Measurements from ENCODE around the gene CDH5.

CDH5 gene

DNA sequence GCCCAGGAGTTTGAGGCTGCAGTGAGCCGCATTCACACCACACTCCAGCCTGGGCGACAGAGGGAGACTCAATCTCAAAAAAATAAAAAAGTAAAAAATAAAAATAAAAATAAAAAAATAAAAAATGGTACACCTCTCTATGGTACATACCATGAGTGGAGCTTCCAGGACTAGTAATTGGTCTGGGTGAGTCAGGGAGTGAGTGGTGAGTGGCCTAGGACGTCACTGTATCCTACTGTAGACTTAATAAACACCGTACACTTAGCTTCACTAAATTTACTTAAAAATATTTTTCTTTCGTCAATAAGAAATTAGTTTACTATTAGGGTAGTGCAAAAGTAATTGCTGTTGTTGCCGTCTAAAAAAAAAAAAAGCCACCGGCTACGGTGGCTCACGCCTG lies 9.0 kb downstream of the CDH5 start:
- no peak for DNase-seq

DNA sequence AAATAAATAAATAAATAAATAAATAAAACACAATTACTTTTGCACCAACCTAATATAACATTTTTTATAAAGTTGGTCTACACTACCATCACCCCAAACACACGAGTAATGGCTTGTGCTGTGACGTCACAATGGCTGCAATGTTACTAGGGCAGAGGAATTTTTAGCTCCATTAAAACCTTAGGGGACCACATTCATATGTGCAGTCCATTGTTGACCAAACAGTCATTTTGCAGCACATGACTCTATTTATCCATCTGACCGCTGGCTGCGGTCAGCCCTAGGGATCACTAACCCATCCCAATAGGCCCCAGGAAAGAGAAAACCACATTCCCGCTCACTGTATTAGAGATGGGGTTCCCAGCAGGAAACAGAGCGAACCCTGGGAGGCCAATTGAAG lies 9.6 kb downstream of the CDH5 start:
- DNase-seq: no peak

DNA sequence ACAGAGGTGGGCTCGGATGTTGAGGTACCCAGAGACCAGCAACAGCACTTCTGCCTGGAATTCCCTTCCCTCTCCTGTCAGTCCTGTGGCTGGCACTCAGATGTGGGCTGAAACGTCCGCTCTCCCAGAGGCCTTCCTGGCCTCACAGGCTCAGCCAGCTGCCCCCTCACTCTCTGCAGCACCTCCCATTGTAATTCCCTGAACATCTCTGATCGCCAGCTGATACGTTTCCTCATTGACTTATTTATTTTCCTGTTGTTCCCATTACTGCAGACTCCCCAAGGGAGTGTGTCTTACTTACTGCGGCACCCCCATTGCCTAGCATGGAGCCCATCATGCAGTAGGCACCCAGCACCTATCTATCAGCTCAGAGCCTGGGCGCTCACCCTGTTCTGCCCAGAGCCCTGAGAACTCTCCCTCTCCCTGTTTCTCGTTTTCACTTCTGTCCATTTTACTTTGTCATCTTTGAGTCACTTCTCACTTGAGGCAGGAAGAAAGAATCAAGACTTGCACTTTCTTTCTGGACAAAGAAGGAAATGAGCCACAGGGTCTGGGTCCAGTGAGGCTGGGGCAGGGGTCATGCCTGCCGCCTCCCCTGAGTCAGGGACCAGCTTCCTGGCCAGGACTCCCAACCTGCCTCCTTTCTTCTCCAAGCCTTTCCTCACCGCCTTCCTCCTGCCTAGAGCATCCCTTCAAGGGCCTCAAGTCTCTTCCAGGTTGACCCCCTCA lies 10.2 kb downstream of the CDH5 start:
- no peak for DNase-seq

DNA sequence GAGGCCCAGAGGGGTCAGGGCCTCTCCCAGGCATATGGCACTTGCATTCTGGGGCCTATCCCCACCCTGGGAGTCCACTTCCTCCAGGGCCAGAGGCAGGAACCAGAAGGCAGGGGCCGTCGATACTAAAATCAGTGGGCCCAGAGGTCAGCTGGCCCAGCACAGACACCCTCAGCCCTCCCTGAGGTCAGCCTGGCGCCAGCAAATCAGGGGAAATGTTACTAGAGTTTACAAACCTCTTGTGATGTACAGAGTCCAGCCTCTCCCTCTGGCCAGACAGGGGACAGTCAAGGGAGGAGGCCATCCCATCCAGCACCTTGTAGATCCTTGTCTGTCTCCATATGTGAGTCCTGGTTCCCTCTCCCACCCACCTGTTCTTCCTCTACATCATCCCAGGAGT lies 10.8 kb downstream of the CDH5 start:
- no peak for DNase-seq

DNA sequence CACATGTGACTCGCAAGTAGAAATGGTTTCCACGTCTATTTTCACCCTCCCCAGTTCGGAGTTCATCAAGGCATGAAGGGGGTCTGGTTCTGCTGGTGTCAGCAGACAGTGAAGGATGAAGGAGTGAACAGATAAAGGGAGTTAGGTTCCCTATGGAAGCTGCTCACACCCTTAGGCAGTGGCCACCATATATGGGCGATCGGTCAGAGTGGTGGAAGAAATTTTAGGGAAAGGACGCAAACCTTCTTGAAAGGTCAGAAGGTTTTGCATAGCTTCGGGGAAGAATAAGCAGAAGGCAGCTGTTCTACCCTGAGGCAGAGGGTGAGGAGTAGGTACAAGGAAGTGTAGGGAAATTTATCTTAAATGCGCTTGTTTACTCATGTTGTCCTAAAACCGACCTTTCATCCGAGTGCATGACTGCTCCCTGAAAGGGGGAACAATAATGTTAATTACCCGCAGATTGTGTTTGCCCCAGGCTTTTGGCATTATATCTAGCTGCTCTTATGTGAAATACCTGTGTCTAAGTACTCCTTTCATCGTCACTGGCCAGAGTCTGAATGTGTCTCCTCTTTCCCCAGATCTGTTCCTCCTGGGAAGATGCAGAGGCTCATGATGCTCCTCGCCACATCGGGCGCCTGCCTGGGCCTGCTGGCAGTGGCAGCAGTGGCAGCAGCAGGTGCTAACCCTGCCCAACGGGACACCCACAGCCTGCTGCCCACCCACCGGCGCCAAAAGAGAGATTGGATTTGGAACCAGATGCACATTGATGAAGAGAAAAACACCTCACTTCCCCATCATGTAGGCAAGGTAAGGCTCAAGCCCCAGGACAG lies 12.5 kb downstream of the CDH5 start:
- DNase-seq: no peak

DNA sequence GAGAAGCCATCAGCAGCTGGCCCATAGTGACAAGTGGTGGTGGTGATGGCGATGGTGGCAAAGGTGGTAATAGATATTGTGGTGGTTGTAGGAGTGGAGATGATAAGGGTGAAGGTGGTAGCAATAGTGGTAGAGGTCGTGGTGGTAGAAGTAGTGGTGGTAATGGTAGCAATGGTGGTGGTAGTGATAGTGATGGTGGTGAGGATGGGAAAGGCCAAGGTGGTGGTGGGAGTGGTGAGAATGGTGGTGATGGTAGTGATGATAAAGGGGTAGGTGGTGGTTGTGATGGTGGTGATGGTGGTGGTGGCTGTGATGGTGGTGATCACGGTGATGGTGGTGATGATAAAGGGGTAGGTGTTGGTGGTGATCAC lies 13.1 kb downstream of the CDH5 start:
- no peak for DNase-seq

DNA sequence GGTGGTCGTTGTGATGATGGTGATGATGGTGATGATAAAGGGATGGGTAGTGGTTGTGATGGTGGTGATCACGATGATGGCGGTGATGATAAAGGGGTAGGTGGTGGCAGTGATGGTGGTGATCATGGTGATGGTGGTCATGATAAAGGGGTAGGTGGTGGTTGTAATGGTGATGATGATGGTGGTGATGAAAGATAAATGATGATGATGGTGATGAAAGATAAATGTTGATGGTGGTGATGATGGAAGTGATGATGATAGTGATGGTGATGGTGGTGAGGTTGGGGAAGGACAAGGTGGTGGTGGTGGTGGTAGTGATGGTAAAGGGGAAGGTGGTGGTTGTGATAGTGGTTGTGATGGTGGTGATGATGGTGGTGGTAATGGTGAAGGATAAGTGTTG lies 13.9 kb downstream of the CDH5 start:
- no peak for DNase-seq

DNA sequence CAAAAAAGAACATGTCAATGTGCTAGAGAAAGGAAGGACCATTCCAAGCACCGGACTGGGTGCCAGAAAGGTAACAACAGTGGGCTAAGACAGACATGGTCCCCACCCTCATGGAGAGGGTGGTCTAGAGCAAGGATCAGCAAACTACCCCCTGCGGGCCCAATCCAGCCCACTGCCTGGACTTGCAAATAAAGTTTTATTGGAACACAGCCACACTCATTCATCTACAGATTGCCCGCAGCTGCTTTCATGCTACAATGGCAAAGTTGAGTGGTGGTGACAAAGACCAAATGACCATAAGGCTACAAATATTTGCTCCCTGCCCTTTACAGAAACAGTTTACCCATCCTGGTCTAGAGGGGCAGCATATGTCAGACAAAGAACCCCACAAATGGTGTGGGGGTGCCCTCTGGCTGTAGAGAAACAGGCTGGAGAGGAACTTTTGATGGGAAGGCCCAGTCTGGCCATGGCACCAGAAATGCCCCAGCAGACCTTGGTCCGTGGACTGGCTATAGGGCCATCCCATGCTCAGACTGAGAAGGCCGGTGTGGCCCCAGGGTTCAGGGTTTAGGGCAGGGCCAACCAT lies 15.2 kb downstream of the CDH5 start:
- no peak for DNase-seq

DNA sequence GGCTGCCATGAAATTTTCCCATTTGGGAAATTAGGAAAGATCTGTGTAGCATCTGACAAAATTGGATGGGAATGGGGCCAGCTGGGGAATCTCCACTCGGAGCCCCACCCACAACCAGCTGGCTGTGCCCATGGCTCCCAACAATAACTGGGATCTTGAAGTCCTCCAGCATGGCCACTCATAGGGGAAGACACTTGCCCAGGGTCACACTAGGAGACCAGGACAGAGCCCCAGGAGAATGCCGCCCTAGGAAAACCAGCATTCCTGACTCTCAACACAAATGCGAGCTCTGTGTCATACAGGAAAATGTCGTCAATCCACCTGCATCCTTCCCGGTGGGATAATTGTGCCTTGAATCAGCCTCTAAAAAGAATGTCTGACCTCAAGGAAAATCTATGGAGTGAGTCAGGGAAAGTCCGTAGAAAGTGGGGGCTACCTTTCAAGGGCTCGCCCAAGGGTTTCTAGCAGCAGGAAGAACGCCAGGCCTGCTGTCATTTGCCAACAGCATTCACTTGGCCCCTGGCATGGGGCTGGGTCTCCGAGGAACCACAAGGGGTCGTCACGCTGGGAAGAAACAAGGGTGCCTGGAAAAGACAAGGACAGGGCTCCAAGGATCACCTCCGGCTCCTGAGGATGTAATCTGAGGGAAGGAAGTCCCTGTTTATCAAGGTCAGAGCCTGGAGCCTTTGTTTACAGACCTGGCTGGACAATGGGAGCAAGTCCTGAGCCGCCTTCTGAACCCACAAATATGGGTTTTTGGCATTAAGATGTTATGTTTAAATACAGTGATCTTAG lies 15.9 kb downstream of the CDH5 start:
- no peak for DNase-seq

DNA sequence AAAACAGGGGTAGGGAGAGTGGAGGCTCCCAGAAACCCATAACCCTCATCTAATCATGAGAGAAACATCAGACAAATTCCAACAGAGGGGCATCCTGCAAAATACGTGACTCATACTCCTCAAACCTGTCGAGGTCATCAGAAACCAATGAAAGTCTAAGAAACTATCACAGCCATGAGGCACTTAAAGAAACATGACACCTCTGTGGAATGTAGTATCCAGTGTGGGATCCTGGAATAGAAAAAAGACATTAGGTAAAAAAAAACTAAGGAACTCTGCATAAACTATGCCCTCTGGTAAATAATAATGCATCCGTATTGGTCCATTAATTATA lies 16.4 kb downstream of the CDH5 start:
- DNase-seq: no peak

DNA sequence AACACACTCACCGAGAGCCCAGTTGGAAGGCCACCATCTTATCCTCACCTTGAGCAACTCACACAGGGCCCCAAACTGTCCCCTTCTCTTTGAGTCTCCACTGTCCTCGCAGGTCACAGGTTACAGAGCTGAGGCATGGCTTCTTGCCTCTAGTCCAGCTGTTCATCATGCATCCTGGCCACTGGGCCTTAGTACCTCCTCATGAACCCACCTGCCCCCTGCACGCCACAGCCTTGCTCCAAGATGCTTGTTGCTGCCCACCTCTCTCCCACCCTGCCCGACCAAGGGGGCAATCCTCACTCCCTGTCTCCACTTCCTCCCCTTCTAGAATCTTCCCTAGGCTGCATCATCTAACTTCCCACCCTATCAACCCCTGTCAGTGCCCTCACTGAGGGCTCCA lies 17.1 kb downstream of the CDH5 start:
- no peak for DNase-seq

DNA sequence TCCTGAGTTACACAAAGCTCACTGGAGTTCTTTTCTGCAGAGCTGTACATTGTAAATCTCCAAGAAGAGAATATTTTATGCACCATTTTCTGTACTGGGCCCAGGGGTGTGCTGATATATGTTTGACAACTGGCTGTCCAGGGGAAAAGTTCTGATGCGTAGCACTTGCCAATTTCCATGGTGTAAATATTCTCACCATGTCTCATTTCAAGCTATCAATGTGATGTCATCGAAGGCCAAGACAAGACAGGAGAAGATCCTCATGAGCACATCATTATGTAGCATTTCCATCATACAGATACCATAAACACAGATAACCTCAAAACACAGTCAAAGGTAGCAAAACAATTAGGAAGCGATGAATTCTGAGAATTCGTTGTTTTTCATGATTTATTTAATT lies 18.9 kb downstream of the CDH5 start:
- no peak for DNase-seq

DNA sequence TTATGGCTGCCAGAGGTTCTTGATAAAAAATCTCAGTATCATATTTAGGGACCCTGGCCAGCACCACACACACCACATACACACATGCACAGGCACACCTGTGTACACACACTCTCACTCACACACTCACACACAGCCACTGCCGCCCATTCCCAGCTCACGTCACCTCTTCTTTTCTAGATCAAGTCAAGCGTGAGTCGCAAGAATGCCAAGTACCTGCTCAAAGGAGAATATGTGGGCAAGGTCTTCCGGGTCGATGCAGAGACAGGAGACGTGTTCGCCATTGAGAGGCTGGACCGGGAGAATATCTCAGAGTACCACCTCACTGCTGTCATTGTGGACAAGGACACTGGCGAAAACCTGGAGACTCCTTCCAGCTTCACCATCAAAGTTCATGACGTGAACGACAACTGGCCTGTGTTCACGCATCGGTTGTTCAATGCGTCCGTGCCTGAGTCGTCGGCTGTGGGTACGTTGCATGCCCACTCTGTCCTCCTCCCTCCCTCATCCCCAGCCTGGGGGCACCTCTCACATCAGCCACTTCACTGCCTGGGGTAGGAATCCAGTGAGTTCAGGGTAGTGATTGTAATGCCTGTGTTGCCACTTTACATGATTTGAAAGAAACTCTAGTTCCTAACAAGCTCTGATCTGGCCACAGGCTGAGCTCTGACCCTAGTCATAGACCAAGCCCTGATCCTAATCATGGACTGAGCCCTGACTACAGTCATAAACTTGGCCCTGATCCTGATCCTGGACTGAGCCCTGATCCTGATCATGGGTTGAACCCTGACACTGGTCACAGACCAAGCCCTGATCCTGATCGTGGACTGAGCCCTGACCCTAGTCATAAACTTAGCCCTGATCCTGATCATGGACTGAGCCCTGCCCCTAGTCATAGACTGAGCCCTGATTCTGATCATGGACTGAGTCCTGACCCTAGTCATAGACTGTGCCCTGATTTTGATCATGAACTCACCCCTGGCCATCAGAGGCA lies 20.4 kb downstream of the CDH5 start:
- DNase-seq: no peak

DNA sequence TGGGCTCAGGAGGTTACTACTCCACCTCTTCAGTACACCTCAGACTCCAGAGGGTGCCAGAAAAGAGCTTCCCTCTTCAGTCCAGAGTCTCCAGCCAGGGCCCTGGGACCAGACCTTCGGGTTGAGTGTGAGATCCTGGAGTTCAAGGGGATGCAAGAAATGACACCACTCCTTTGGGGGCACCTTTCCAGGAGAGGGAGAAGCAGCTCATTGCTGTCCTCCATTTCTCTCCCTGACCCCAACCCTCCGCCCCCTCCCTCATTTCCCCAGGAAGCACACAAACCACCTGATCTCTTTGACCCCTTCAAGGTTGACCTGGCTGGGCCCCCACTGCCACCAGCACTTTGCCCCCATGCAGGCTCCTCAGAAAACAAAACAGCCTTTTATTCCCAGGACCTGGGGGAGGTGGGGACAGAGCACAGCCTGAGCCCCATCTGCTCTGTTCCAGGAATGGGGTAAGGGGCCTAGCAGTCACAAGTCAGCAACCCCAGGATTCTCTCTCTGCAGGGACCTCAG lies 21.4 kb downstream of the CDH5 start:
- DNase-seq: no peak

DNA sequence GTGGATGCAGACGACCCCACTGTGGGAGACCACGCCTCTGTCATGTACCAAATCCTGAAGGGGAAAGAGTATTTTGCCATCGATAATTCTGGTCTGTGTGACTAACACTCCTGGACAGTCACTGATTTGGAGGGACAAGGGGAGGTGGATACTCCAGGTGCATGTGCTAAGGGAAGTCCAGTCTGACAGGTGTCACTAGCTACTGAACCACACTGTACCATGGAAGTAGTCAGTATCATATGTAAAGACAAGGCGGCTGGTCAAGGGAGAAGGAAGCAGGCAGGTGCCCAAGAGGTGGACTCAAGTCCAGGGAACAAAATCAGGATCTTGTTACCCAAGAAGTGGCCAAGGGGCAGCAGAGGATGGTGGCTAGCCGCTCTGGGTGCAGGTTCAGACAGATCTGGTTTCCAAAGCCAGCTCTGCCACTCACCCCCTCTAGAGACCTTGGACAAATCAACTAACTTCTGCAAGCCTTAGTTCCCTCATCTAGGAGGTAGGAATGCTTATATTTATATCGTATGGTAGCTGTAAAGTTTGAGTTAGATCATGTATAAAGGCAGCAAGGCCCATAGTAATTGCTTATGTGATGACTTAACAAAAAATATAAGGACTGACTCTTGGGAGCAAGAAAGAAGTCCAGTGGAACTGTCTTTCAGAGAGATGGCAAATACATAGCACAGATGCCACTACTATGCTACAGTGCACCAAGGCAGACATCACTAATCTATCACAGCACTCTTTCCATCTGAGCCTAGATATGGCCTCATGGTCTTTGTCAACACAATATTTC lies 22.1 kb downstream of the CDH5 start:
- no peak for DNase-seq

DNA sequence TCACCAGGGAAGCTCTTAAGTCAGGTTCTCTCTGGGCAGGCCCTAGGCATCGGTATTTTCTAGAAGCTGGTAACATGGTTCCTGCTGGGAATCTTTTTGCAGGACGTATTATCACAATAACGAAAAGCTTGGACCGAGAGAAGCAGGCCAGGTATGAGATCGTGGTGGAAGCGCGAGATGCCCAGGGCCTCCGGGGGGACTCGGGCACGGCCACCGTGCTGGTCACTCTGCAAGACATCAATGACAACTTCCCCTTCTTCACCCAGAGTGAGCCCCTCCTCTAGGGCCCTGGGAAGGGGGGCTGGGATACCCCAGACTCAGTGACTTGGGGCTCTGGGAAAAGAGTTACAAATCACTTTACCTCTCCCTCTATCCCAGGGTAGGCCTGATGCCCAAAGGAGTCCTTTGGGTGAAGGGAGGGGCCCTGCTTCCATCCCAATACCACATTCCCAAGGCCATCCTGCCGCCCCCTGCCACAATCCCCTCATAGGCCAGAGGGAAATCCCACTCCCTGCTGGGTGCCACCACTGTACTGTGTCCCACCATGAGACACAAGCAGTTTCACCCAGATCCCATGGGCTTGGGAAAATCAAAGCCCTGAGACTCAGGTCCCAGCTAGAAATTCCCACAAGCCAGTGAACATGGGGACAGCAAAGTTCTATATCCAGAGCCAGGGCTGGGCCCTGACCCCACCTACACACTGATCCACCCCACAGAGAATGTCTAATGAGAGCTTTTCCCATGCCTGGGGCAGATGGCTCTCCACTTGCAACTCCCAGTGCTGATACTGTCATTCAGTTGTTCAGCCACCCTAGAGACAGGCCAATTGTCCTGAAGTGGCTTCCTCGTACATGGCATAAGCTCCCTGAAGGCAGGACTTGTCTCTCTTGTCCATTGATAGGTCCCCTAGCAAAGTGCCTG lies 23.0 kb downstream of the CDH5 start:
- DNase-seq: no peak

DNA sequence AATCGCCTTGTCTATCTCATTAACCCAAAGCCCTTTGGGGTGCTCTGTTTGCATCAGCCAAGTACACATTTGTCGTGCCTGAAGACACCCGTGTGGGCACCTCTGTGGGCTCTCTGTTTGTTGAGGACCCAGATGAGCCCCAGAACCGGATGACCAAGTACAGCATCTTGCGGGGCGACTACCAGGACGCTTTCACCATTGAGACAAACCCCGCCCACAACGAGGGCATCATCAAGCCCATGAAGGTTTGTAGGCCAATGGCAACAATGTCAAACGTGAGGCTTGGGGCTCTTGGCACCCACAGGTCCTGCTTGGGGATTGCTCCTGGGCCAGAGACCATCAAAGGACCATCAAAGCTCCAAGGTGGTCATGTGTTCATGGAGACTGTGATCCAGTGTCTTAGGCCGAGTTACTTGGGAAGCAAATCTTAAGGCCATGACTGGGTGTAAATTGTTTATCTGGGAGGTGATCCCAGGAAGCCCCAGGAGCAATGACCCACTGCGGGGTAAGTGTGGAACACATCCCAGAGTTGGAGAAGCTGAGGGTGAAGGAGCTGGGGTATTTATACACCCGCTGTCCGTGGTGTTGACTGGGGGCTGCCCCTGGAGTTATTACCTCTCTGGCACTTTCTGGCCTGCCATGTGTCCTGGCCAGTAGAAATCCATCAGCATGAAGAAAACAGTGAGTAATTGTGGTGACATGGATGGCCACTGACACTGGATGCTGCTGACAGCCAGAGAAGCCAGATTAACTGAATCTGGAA lies 24.0 kb downstream of the CDH5 start:
- DNase-seq: no peak

DNA sequence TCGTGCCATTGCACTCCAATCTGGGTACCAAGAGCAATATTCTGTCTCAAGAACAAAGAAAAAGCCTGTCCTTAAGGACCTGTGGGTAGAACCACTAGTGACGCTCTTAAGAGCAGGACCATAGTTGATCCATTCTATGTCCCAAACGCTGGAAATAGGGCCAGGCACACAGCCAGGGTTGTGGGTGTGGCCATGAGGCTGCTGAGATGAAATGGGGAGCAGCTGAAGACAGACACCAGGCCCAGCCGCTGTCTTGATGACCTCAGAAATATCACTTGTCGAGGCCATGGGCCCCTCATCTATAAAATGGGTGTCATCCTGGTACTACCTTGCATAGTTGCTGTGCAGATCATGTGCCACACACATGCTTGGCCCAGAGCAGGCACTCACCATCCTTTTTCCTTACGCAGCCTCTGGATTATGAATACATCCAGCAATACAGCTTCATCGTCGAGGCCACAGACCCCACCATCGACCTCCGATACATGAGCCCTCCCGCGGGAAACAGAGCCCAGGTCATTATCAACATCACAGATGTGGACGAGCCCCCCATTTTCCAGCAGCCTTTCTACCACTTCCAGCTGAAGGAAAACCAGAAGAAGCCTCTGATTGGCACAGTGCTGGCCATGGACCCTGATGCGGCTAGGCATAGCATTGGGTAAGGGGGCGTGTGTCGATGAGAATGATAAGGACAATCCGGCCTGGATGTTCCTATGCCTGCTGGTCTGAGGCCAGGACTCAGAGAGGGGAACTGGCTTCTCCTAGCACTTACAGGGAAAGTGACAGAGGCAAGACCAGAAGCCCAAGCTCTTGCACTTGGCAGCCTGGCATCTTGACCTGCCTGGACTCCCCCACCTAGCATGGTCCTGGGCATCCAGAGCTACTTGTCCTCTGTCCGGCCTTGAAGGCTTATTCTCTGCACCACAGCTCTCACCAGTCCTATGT lies 25.5 kb downstream of the CDH5 start:
- DNase-seq: no peak
